Cerebellar cortex (tissue), 1 donor: ENCODE results near the gene ECM1.

Experiments used
- DNase-seq: peaks from one replicate; pipeline ENCODE4 v3.0.0-alpha.2; 2015; ENCODE audit warnings: low spot score

ECM1 gene

DNA sequence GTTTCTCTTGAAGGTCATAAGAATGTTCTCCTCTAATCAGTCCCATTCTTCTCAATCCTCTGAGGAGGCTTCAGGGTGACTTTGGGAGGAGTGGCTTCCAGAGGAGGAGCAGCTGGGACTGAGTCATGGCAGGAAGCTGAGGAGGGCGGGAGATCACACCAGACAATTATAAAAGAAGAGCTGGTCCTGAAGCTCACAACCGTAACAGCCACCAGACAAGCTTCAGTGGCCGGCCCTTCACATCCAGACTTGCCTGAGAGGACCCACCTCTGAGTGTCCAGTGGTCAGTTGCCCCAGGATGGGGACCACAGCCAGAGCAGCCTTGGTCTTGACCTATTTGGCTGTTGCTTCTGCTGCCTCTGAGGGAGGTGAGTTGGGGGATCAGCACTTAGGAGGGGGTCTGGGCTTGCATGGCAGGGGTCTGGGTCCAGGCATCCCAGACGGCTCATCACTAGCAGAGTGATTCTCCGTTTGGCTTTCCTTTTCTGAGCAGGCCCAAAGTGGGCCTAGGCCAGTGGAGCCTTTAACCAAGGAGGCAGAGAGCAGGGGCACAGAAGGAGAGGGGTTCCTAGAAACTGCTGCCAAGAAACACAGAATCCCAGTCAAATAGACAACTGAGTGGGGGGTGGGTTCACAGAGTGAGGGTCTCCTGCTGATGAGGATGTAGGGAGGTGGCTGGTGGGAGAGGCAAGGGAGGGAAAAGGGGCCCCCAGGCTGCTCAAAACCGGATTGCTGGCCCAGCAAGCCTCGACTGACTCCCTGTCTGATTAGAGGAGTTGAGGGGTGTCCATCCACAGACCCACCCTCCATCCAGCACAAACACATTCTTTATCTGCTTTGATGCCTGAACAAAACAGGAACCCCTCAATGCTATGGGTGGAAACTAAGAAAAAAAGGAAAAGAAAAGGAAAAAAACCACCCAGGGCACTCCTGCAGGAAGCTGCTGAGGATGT, at the start of gene ECM1:
Gene ECM1, plus strand, starts transcription at position 198 of the 953 bp plus-strand sequence. Its CDS starts 101 bp downstream, at position 299.
- DNase-seq: peak; percentile 39

DNA sequence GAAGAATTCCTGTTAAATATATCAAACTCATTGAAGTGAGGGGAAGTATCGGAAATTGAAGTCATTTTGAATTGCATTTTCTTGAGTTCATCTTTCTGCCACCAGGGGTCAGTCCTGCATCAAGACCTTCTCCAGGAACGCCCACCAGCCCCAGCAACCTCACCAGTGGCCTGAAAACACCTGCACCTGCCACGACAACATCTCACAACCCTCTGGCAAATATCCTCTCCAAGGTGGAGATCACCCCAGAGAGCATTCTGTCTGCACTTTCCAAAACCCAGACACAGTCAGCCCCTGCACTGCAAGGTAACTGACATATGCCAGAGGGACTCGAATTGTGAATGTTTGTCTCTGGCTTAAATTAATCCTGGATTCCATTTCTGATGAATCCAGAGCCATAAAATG, 43.5 kb upstream of the ECM1 start:
- DNase-seq: peak; percentile 63

DNA sequence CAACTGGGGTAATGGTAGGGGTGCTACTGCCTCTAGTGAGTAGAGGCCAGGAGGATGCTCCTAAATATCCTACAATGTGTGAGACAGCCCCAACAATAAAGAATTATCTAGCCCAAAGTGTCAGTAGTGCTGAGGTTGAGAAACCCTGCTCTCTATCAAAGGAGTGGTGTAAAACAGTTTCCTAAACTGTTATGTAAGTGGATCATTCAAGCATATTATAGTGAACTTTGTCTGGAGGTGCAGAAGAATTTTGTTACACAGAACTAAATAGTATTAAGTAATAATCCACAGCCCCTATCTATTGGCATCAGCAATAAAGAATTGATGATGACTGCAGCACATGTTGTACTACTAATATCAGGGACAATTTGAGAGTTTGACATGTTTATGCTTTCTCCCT, 40.9 kb upstream of the ECM1 start:
- DNase-seq: no peak

DNA sequence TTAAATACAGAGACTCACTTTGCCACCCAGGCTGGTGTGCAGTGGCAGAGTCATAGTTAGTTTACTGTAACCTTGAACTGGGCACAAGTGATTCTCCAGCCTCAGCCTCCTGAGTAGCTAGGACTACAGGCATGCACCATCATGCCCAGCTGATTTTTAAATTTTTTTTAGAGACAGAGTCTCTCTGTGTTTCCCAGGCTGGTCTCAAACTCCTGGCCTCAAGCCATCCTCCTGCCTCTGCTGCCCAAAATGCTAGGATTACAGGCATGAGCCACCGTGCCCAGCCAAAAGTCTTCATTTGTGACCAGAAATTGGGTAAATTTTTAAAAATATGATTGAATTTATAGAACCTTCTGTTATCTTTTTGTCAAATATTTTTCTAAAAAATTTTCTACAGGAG, 38.6 kb upstream of the ECM1 start:
- no peak for DNase-seq

DNA sequence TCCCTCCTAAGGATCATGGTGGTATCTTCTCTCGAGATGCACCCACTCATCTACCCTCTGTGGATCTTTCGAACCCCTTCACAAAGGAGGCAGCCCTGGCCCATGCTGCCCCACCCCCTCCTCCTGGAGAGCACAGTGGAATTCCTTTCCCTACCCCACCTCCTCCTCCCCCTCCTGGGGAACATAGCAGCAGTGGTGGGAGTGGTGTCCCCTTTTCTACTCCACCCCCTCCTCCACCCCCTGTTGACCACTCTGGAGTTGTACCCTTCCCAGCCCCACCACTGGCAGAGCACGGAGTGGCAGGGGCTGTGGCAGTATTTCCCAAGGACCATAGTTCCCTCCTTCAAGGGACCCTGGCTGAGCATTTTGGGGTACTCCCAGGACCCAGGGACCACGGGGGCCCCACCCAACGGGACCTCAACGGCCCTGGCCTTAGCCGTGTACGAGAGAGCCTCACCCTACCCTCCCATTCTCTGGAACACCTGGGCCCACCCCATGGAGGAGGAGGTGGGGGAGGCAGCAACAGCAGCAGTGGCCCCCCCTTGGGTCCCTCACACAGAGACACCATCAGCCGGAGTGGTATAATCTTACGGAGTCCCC, 35.2 kb upstream of the ECM1 start:
- DNase-seq: no peak

DNA sequence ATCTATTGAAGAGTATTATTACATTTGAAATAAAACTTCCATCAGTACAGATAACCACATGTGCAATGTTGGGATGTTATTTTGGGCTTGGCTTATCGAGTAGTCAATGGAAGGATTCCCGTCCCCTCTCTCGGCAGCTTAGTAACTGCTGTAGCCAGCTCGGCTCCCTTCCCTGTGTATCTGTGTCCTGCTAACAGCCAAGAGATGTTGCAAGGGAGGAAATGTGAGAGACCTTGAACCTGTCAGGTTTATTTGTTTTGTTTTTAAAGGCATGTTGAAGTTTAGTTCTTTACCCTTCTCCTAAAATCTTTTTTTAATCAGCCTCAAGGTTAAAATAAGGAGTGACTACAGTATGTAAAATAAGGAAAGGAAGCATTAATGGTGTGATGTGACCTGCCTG, 34.2 kb upstream of the ECM1 start:
- DNase-seq: no peak

DNA sequence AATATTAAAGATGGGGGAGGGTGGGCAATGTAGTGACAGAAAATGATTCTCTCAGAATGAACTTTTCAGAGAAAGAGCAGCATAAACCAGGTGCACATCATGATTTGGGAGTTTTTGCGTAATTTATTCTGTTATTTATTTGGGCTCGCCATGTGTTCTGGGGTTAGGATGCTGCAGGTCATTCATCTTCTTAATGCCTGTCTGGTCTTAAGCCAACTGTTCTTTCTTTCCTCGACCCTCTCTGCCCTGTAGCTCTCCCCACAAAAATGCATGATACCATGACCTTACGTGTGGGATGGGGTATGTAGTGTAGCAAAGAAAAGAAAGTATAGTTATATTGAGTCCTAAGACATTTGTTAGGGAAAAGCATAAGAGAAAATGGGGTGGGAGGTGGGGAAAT, 33.0 kb upstream of the ECM1 start:
- DNase-seq: no peak

DNA sequence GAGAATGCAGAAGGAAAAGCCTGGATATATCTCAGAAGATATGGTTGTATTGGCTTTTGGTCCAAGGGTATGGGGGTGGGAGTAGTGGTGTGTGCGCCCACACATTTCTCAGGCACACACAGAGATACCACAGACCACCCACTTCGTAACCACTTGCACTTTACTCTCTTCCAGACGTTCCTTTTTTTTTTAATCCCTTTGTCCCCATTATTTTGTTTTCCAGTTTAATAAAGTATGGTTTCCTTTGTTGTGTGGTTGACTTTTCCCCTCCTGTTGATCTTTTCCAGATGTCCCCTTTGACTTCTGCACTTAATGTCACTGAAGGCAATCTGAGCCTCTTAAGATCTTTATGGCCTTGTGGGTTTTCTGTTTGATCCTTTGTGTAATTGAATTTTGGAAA, 31.2 kb upstream of the ECM1 start:
- DNase-seq: no peak

DNA sequence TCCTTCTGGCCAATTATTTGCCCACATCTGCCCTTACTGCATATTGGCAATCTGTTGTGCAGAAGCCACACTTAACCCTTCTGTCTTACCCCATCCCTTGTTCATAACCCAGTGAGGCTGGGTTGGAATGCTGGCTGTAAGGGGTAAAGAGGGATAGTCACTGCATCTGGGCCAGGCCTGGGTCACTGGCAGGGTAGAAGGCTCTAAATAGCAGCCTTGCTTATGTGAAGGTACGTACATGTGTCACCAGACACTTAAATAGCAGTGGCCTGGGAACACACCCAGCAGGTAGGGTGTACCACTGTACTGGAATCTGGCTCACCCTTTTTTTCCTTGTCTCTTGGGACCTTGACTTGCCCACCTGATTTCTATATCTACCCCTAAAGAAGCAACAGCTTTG, 30.6 kb upstream of the ECM1 start:
- no peak for DNase-seq

DNA sequence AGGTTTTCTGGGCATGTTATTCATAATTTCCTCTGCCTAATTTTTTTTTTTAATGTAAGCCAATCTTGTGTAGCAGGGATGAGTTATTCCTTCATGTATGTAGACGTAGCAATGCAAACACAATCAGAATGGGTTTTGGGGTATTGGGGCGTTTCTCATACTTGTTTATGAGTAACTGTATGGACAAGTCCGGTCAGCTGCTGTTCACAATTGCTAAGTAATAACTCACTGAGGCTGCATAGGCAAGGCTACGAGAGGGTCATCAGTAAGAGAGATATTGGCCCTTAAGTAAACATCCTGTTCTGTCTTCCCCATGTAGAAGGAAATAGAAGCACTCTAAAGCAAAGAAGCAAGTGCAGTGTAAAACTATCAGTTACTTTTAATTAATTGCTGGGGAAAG, 30.2 kb upstream of the ECM1 start:
- DNase-seq: no peak

DNA sequence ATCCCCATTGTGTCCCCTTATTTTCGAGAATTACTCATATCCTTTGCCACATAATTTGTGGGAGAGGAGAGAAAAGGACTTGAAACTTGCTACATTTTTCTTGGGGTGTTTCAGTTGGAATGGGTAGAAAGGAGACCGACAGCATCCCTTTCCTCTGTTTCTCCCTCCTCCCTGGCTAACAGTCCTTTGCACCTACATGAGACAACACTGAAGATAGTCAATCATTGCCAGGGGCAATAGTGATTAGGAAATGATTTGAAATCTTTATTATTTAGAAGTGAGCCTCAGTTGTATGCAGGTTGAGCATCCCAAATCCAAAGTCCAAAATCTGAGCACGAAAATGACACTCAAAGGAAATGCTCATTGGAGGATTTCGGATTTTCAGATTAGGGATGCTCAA, 28.5 kb upstream of the ECM1 start:
- no peak for DNase-seq

DNA sequence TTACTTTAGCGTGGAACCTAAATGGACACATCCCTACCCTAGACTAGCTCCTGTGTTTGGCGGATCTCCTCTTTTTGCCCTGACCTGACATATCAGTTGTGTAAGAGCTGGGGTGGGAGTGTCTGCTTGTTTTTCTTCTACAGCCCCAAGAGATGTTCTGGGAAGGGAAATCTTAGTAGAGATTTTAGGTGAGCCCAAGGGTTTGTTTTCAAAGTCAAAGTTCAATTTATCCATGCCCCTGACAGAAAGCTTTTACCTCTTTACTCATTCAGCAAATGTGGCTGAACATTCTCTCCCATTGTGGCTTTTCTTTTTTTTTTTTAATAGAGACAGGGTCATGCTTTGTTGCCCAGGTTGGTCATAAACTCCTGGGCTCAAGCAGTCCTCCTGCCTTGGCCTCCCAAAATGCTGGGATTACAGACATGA, 28.0 kb upstream of the ECM1 start:
- DNase-seq: no peak

DNA sequence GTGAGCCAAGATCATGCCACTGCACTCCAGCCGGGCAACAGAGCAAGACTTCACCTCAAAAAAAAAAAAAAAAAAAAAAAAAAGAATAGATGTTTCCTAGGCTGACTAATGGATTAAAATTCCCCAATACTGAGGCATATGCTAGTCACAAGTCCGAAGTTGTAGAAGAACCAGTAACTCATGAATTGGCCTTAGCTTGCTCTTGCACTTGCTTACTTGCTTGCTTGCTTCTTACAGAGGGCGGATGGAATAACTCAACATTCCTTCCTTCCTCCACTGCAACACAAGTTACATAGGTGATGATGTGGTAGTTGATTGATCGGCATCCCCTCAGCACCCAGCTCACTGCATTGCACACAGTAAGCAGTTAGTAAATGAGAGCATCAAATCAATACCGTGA, 23.5 kb upstream of the ECM1 start:
- DNase-seq: peak; percentile 41

DNA sequence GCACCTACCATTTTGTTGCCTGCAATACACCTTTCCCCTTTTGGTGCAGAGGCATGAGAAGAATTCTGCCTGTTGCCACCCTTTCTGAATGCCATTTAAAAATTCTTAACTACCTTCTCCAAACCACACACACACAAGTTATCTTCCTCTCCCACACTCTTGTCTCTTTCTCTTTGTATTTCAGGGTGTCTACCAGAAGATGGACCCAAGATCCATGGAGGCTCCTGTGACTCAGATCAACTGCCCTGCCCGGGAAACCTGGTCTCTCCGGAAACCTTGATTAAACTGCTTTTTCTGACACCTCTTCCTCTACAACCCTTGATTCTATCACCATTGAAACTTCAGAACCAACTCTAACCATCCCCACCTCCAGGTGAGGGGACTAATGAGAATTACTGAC, 23.0 kb upstream of the ECM1 start:
- DNase-seq: peak; percentile 42

DNA sequence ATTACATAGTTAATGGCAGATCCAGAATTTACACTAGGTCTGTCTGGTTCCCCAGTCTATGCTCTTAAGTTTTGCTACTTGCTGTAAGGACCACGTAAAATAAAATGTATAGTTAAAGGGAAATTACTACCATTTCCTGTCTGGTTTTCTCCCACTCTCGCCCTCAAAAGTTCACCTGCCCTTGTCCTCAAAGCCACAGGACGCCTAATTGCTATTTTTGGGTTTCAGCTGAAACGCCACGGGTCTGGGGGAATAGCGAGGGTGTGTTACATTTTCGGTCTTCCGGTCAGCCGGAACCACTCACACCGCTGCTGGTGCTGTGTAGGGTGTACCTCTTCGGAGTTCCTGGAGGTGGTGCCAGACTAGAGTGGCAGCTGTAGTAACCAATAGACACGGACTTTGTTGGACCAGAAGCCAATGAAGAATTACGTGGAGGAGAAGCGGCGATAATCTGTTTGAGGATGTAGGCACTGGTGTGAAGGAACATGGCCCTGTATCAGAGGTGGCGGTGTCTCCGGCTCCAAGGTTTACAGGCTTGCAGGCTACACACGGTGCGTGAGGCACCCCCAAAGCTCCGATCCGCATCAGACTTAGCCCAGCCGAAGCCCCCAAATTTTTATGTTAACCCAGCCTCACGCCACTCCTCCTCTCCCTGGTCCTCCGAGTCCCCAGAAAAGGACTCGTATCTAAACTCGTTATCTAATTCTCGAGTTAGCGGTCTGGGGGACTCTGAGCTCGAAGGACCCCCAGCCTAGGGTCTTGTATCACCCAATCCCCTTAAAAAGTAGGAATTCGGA, 20.7 kb upstream of the ECM1 start, which contains the start of gene TARS2:
Gene TARS2, plus strand, starts transcription at position 454 of the 797 bp plus-strand sequence. Its CDS starts 32 bp downstream, at position 486.
- DNase-seq: peak; percentile 99

DNA sequence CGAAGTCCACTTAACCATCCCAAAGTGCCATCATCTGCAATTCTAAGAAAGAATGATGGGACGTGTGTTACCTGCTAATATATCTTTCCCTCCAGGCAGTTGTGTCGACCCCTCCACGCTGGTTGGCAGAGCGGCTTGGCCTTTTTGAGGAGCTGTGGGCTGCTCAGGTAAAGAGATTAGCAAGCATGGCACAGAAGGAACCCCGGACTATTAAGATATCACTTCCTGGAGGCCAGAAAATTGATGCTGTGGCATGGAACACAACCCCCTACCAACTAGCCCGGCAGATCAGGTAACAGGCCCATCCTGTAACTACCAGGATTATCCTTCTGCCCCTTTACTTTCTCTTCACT, 20.2 kb upstream of the ECM1 start:
- no peak for DNase-seq

DNA sequence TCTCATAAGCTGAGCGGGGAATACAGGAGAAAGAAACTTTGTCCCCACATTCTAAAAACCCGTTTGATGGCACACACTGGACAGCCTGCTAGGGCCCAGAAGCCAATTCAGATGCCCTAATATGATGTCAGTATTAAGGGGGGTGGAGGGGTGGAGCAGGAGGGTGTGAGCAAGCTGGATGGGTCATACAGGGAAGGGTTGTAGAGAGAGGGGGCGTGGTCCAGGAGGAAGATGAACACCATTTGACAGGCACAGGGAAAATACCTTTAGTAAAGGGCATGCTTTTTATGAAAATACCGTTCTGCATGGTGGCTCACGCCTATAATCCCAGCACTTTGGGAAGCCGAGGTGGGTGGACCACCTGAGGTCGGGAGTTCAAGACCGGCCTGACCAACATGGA, 14.7 kb upstream of the ECM1 start:
- DNase-seq: no peak

DNA sequence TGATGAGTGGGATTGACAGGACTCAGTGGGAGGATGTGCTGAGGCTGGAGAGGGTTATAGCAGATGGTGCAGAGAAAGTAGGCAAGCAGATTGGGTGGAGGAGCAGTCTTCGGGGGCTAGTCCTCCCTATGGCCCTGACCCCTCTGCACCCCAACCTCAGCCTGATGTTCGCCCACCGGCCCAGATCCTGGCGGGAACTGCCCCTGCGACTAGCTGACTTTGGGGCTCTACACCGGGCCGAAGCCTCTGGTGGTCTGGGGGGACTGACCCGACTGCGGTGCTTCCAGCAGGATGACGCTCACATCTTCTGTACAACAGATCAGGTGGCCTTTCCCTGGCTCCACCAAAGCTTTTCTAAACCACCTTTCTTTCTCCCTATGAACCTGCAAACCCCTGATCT, 9.6 kb upstream of the ECM1 start:
- no peak for DNase-seq

DNA sequence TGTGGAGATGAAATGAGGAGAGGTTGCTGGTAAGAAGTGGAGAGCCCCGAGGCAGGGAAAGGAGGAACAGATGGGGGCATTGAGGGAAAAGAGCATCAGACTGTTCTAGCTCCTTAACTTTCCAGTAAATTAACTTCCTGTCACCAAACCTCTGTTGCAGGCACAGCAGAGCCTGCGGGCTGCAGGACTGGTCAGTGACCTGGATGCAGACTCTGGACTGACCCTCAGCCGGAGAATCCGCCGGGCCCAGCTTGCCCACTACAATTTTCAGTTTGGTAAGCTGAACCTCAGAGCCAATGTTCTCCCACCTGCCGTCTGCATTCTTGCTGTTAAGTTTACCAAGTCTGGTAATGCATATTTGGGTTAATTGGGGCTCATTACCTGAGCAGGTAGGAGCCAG, 2.5 kb upstream of the ECM1 start:
- no peak for DNase-seq

DNA sequence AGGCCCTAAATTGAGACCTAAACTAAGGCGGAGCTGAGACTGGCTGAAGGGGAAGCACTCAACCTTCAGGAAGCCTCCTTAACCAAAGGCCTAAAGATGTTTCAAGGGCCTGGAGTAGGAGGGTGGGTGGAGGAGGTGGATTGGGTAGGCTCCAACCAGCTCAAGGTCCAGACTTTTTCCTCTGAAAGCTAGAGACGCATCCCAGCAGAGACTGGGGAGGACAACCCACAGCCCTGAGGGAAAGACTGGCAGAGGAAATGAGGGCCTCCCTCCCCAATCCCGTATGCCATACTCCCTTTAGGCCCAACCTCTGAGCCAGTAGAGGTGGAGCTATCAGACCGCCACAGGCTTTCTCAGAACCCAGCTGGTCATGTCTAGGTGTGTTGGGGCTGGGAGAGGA, 1.1 kb downstream of the ECM1 start:
- DNase-seq: no peak

DNA sequence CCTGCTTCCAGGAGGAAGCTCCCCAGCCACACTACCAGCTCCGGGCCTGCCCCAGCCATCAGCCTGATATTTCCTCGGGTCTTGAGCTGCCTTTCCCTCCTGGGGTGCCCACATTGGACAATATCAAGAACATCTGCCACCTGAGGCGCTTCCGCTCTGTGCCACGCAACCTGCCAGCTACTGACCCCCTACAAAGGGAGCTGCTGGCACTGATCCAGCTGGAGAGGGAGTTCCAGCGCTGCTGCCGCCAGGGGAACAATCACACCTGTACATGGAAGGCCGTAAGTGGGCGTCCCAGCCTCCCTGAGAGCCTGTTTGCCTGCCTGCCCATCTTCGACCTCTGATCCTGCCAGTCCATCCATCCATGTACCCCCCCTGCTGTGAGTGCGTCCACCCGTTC, 3.6 kb downstream of the ECM1 start:
- no peak for DNase-seq

DNA sequence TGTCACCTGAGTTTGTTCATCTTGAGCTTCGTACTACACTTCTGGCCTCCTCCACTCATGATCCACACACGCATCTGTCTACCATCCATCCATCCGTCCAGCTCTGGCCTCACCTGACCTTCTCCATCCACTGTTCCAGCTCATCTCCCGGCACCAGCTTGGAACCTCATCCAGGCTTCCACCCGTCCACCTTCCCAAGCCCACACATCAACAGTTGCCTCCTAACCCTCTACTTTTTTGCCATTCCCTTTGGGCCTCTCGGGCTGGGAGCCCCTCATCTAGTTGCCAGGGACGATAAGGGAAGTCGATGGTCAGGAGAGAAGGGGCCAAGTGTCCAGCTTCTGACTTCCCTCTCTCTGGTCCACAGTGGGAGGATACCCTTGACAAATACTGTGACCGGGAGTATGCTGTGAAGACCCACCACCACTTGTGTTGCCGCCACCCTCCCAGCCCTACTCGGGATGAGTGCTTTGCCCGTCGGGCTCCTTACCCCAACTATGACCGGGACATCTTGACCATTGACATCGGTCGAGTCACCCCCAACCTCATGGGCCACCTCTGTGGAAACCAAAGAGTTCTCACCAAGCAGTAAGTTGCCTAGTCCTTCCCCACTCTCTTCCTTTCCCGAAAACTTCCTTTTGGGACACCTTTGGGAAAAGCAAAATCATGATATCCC, 4.2 kb downstream of the ECM1 start:
- DNase-seq: no peak
